BE2C (cell line): ENCODE data around the gene MTHFSD.

Source experiments
- DNase-seq: peaks from one replicate; pipeline ENCODE4 v3.0.0-alpha.2; 2020
- H3K27me3 ChIP-seq: fragments of 250-450 bp; sonication (Bioruptor Pico); 2 replicates; pipeline ENCODE4 v1.5.1; 2020; ENCODE audit warnings: mild to moderate bottlenecking
- H3K36me3 ChIP-seq: fragments of 250-450 bp; sonication (Bioruptor Pico); 2 replicates; pipeline ENCODE4 v1.5.1; 2020; ENCODE audit warnings: mild to moderate bottlenecking
- H3K4me1 ChIP-seq: fragments of 250-450 bp; sonication (Bioruptor Pico); 2 replicates; pipeline ENCODE4 v1.5.1; 2020
- H3K4me3 ChIP-seq: 2 replicates; pipeline ENCODE4 v1.5.1; 2011; ENCODE audit warnings: low read depth, low read length
- H3K9me3 ChIP-seq: fragments of 250-450 bp; sonication (Bioruptor Pico); 2 replicates; pipeline ENCODE4 v1.5.1; 2020
- TF ChIP-seq, protein P1 (sequence below): IDR thresholded peaks from 2 replicates; pipeline ENCODE4 v1.5.1; 2012; ENCODE audit warnings: mild to moderate bottlenecking, low read depth, low read length

Gene MTHFSD

DNA sequence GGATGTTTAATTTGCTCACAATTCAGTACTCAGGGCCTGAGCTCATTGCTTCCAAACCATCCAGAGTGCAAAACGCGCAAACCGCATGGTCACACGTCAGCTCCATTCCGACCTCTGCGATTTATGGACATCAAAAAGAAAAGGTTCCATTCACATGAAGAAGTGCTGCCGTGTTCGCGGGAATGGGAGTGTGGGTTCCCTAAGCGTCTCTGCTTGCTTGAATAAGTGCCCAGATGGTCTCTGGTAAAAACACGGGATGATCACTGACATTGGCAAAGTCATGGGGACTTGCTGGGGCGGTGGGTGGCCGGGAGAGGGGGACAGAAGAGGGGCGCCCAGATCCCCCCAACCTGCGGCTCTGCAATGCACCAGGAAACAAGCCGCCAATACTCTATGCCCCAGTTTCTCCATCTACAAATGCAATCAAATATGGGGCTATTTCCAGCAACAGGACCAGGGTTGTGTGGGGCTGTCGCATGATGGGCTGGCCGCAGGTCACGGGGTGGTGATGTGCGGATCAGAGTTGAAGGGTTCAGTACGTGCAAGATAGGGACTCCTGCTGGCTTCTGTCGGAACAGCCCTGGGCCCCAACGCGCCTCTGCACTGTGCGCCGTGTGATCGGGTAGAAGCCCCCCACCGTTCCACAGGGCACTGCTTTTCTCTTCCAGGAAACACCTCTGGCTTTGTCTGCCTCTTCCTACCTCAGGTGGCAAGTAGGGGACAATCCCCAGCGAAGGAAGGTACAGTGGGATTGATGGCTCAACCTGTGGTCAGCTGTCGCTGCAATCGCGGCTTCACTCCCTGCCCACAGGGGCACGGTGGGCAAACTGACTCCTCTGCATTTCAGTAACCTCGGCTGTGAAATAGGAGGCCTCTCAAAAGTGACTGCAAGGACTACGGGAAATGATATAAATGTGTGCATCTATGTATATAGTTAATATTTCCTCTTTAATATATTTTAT, 33.5 kb downstream of the MTHFSD start:
- TF ChIP-seq, protein P1, sequence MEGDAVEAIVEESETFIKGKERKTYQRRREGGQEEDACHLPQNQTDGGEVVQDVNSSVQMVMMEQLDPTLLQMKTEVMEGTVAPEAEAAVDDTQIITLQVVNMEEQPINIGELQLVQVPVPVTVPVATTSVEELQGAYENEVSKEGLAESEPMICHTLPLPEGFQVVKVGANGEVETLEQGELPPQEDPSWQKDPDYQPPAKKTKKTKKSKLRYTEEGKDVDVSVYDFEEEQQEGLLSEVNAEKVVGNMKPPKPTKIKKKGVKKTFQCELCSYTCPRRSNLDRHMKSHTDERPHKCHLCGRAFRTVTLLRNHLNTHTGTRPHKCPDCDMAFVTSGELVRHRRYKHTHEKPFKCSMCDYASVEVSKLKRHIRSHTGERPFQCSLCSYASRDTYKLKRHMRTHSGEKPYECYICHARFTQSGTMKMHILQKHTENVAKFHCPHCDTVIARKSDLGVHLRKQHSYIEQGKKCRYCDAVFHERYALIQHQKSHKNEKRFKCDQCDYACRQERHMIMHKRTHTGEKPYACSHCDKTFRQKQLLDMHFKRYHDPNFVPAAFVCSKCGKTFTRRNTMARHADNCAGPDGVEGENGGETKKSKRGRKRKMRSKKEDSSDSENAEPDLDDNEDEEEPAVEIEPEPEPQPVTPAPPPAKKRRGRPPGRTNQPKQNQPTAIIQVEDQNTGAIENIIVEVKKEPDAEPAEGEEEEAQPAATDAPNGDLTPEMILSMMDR = peak; percentile 18; the same call in 1 of the 2 replicates
- Histone ChIP-seq H3K9me3 (no peaks in the 10 kb centered on the region), H3K36me3 (no peaks in the 10 kb centered on the region), H3K4me3 (no peak overlapping the region), H3K4me1 (no peaks in the 10 kb centered on the region), H3K27me3 (peaks cover 63% of the 10 kb centered on the region)
- DNase-seq = no peak

DNA sequence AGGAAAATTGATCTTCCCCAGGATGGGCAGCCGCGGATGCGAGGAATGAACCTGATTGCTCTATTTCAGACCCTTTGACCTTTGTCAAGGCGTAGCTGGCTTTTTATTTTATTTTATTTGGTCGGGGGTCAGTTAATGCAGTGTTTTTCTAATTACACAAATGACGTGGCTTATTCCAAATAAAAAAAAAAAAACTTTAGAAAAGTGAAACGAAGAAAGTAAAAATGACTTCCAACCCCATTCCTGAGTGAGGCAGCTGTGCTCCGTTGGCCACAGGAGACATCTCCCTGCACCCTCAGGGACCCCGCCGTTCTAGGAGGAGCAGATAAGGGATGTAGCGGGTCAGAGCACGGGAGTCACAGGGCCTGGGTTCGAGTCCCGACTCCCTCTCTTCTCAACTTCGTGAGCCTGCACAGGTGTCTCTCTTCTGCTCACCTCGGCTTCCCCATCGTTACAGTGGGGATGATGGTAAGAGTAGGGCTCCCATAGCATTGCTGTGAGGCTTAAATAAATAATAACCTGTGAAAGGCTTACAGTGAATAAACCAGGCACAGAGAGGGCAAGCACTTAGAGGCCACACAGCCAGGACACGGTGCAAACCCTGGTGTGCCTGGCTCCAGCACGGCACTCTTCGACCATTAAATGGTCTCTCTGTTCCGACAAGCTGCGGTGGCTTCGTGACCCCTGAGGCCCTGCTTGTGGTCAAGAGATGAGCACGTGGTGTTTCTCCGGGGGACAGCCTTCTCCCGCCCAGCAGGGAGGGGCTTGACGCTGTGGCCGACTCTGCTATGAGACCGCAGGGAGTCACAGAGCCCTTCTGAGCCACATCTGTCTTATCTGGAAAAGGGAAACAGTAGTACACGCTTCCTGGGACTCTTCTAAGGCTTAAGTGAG, 34.5 kb downstream of the MTHFSD start:
- Histone ChIP-seq H3K9me3 (no peaks in the 10 kb centered on the region), H3K4me3 (no peak overlapping the region), H3K36me3 (no peaks in the 10 kb centered on the region), H3K27me3 (peaks cover 73% of the 10 kb centered on the region), H3K4me1 (no peaks in the 10 kb centered on the region)
- TF ChIP-seq, protein P1 = no peak
- DNase-seq = no peak

DNA sequence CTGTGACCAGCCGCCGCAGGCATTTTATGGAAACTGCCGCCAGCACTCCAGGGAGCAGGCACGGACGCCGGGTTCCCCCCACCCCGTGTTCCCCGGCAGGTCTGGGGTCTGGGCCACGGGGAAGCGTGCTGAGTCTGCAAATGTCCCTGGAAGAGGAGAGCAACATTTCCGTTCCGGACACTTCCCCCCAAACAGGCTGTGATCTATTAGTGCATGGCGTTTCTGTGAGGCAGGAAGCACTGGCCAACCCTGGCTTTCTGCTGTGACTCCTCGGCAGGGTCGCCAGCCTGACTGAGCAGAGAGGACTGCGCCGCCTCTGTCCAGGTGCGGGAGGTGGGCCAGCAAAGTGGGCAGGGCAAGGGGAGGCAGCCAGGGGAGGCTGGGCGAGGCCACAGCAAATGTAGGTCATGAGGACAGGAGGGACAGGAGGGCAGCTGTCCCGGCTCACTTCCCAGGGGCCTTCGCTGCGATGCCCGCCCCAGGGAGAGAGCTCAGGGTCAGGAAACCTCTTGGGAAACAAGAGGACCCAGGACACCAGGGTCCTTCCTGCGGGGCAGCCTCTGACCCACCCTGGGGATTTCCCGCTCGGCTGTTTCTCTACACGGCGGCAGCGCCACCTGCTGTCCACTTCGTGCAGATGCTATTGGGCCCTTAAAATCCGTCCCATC, 35.3 kb downstream of the MTHFSD start:
- Histone ChIP-seq H3K4me1 (no peaks in the 10 kb centered on the region), H3K9me3 (no peaks in the 10 kb centered on the region), H3K27me3 (peaks cover 78% of the 10 kb centered on the region), H3K4me3 (no peak overlapping the region), H3K36me3 (no peaks in the 10 kb centered on the region)
- TF ChIP-seq, protein P1 = peak; percentile 96
- DNase-seq = peak; percentile 70

DNA sequence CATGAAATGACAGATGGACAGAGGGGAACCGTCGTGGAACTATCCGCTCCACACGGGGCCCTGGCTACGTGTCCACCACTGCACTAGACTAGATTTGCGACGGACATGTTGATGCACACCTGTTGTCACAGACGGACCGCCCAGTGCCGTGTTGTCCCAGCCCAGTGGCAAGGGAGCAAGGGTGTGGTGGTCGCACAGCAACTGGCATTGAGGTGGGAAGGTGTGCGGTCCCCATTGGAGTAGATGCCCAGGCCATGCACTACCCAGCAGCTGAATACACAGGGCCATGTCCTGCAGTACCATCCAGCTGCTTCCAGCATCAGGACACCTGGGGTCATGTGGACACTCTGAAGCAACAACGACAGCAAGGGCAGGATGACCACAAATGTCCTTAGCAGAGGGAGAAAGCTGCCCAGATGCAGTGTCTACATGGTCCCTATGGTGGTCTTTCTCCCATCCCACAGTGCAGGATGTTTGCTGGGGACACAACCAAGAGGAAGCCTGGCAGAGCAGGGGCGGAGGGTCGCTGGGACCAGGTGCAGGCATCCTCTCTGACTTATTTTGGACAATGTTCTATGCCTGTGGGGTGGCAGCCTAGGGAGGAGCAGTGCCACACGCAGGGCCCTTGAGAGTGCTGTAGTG, 35.9 kb downstream of the MTHFSD start:
- Histone ChIP-seq H3K27me3 (peaks cover 78% of the 10 kb centered on the region), H3K36me3 (no peaks in the 10 kb centered on the region), H3K9me3 (no peaks in the 10 kb centered on the region), H3K4me1 (no peaks in the 10 kb centered on the region), H3K4me3 (no peak overlapping the region)
- no peak for DNase-seq
- TF ChIP-seq, protein P1 = no peak

DNA sequence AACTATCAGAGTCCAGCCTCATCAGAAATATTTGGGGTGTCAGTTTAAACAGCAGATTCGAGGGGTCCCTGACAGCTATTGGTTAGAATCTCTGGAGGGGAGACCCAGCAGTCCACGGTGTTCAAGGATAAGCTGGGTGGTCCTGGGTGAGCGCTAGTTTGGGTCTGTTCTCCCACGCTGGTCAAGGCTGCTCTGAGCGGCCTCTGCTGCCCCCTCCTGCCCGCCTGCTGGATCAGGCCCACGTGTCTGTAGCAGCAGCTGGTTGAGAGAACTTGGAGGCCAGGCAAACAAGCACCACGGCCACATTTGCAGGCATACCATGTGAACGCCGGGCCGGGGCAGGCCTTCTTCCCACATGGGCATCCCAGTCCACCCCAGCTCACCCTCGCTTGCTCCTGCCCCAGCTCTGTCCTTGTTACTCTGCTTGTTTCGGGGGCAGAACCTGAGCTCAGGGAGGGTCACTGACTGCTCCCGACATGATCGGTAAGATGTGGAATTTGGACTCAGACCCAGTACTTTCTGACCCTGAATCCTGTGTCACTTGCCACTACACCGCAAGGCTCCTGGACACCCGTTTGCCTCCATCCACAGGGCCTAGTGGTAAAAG, 37.3 kb downstream of the MTHFSD start:
- Histone ChIP-seq H3K27me3 (peaks cover 86% of the 10 kb centered on the region), H3K4me1 (no peaks in the 10 kb centered on the region), H3K9me3 (no peaks in the 10 kb centered on the region), H3K4me3 (no peak overlapping the region), H3K36me3 (no peaks in the 10 kb centered on the region)
- DNase-seq = peak; percentile 79
- TF ChIP-seq, protein P1 = peak; percentile 88
